Neural cell (in vitro differentiated cells): ENCODE data around the gene SRD5A2. TPM values are rescaled to one million over a fixed set of nuclear protein-coding genes. Genes with fewer than 3 reads are reported as not detected.

Experiments
- H2AFZ ChIP-seq: fragments of 200-600, 300-800 bp; sonication (generic), shearing (Covaris generic); 2 replicates; pipeline ENCODE4 v1.6.0; 2014; ENCODE audit warnings: low read depth, mild to moderate bottlenecking, antibody characterized with exemption, low read length, moderate library complexity
- H3F3A ChIP-seq: fragments of 200-600 bp; shearing (Covaris generic); 2 replicates; pipeline ENCODE4 v1.6.1; 2016; ENCODE audit warnings: mild to moderate bottlenecking, moderate library complexity, mixed read lengths, antibody characterized with exemption, low read length; ENCODE audit not compliant: insufficient read depth, poor library complexity, severe bottlenecking
- H3K27ac ChIP-seq: fragments of 200-600, 300-800 bp; sonication (generic), shearing (Covaris generic); 2 replicates; pipeline ENCODE4 v1.5.1; 2014; ENCODE audit warnings: mild to moderate bottlenecking, low read length, moderate library complexity
- H3K27me3 ChIP-seq: fragments of 300-800, 200-600 bp; sonication (generic), shearing (Covaris generic); 2 replicates; pipeline ENCODE4 v1.6.0; 2014; ENCODE audit warnings: mild to moderate bottlenecking, low read depth, low read length, moderate library complexity; ENCODE audit not compliant: insufficient read depth
- H3K36me3 ChIP-seq: fragments of 300-800, 200-600 bp; sonication (generic), shearing (Covaris generic); 2 replicates; pipeline ENCODE4 v1.5.1; 2014; ENCODE audit warnings: mild to moderate bottlenecking, antibody characterized with exemption, low read length, moderate library complexity; ENCODE audit not compliant: insufficient read depth
- H3K4me2 ChIP-seq: fragments of 300-800, 200-600 bp; sonication (generic), shearing (Covaris generic); 2 replicates; pipeline ENCODE4 v1.6.0; 2014; ENCODE audit warnings: mild to moderate bottlenecking, low read length
- H3K4me3 ChIP-seq: fragments of 300-800, 200-600 bp; sonication (generic), shearing (Covaris generic); 2 replicates; pipeline ENCODE4 v1.5.1; 2014; ENCODE audit warnings: mild to moderate bottlenecking, low read length, moderate library complexity
- H3K79me2 ChIP-seq: fragments of 200-600 bp; shearing (Covaris generic); replicated peaks from 2 replicates; pipeline ENCODE4 v1.6.0; 2014; ENCODE audit warnings: mild to moderate bottlenecking, low read length, moderate library complexity; ENCODE audit not compliant: insufficient read depth
- H3K9ac ChIP-seq: fragments of 300-800, 200-600 bp; sonication (generic), shearing (Covaris generic); 2 replicates; pipeline ENCODE4 v1.6.1; 2016; ENCODE audit warnings: mild to moderate bottlenecking, low read length, mixed read lengths
- H3K9me2 ChIP-seq: fragments of 200-600 bp; shearing (Covaris generic); 2 replicates; pipeline ENCODE4 v1.6.1; 2016; ENCODE audit warnings: mild to moderate bottlenecking, low read length, mixed read lengths; ENCODE audit not compliant: insufficient read depth
- H3K9me3 ChIP-seq: fragments of 200-600, 300-800 bp; sonication (generic), shearing (Covaris generic); 2 replicates; pipeline ENCODE4 v1.6.1; 2016; ENCODE audit warnings: mild to moderate bottlenecking, mixed run types, low read length, moderate library complexity, mixed read lengths
- H4K20me1 ChIP-seq: fragments of 200-600 bp; shearing (Covaris generic); 2 replicates; pipeline ENCODE4 v1.6.1; 2016; ENCODE audit warnings: mild to moderate bottlenecking, mixed run types; ENCODE audit not compliant: insufficient read depth
- CTCF ChIP-seq: fragments of 450-650 bp; IDR thresholded peaks from 2 replicates; pipeline ENCODE4 v1.5.1; 2014; ENCODE audit warnings: antibody characterized with exemption, mild to moderate bottlenecking, moderate library complexity; ENCODE audit not compliant: poor library complexity, severe bottlenecking
- EP300 ChIP-seq: fragments of 450-650 bp; conservative IDR thresholded peaks from 2 replicates; pipeline ENCODE4 v1.6.1; 2014; ENCODE audit warnings: antibody characterized with exemption, mild to moderate bottlenecking, moderate library complexity; ENCODE audit not compliant: poor library complexity, severe bottlenecking
- EZH2 ChIP-seq: fragments of 200-600, 300-800 bp; shearing (Covaris generic), sonication (generic); IDR thresholded peaks from 2 replicates; pipeline ENCODE4 v1.6.1; 2014; ENCODE audit warnings: antibody characterized with exemption, low read length, borderline replicate concordance, mild to moderate bottlenecking; ENCODE audit not compliant: insufficient read depth, poor library complexity, severe bottlenecking
- MXI1 ChIP-seq: fragments of 450-650 bp; conservative IDR thresholded peaks from 2 replicates; pipeline ENCODE4 v1.6.1; 2014; ENCODE audit warnings: antibody characterized with exemption, mild to moderate bottlenecking; ENCODE audit not compliant: poor library complexity, severe bottlenecking
- POLR2AphosphoS5 ChIP-seq: IDR thresholded peaks from 2 replicates; pipeline ENCODE4 v1.6.1; 2012
- RAD21 ChIP-seq: fragments of 450-650 bp; conservative IDR thresholded peaks from 2 replicates; pipeline ENCODE4 v1.6.1; 2014; ENCODE audit warnings: antibody characterized with exemption, mild to moderate bottlenecking, moderate library complexity
- REST ChIP-seq: IDR thresholded peaks from 2 replicates; pipeline ENCODE4 v1.6.1; 2012; ENCODE audit warnings: borderline replicate concordance
- SMC3 ChIP-seq: fragments of 450-650 bp; conservative IDR thresholded peaks from 2 replicates; pipeline ENCODE4 v1.6.1; 2014; ENCODE audit warnings: antibody characterized with exemption, mild to moderate bottlenecking, moderate library complexity; ENCODE audit not compliant: poor library complexity
- TAF1 ChIP-seq: IDR thresholded peaks from 2 replicates; pipeline ENCODE4 v1.6.1; 2012; ENCODE audit warnings: low read depth
- polyA plus RNA-seq: library from polyadenylated mRNA; depleted of rRNA; stranded (reverse); fragments of >200 nt; gene quantifications from 2 replicates; pipeline ENCODE4 v1.2.3, GENCODE V29; 2014

The SRD5A2 gene
- polyA plus RNA-seq, 1 donor from 2014 or later = 0.11 TPM

- TF ChIP-seq MXI1 (no peak), REST (no peak), POLR2AphosphoS5 (no peak), EZH2 (no peak), CTCF (no peak), EP300 (no peak), RAD21 (no peak), TAF1 (no peak), SMC3 (no peak)
- no peak overlapping the region for H2AFZ ChIP-seq
- no peaks in the 10 kb centered on the region for H3K9me2 ChIP-seq
- no peaks in the 10 kb centered on the region for H4K20me1 ChIP-seq
- peaks cover 3% of the 10 kb centered on the region for H3K9me3 ChIP-seq
- no peak overlapping the region for H3K9ac ChIP-seq
- no peak overlapping the region for H3K4me3 ChIP-seq
- no peaks in the 10 kb centered on the region for H3F3A ChIP-seq
- no peak overlapping the region for H3K27ac ChIP-seq
- H3K4me2 ChIP-seq = no peak overlapping the region
- H3K79me2 ChIP-seq = no peaks in the 10 kb centered on the region
- peaks cover 45% of the 10 kb centered on the region for H3K27me3 ChIP-seq
- H3K36me3 ChIP-seq = no peaks in the 10 kb centered on the region
Measured at GRCh38 chr2:31578316-31578715, 2.4 kb downstream of the SRD5A2 start.

- H2AFZ ChIP-seq = no peak overlapping the region
- no peaks in the 10 kb centered on the region for H3K36me3 ChIP-seq
- H3K4me2 ChIP-seq = no peak overlapping the region
- TF ChIP-seq EP300 = no peak
- TF ChIP-seq TAF1 = no peak
- TF ChIP-seq CTCF = no peak
- no peak for TF ChIP-seq RAD21
- H3K27ac ChIP-seq = no peak overlapping the region
- H3K4me3 ChIP-seq = no peak overlapping the region
- no peaks in the 10 kb centered on the region for H3K9me2 ChIP-seq
- H3K27me3 ChIP-seq = peaks cover 44% of the 10 kb centered on the region
- H3K9me3 ChIP-seq = peaks cover 3% of the 10 kb centered on the region
- no peak overlapping the region for H3K9ac ChIP-seq
- no peaks in the 10 kb centered on the region for H4K20me1 ChIP-seq
- no peaks in the 10 kb centered on the region for H3K79me2 ChIP-seq
- no peaks in the 10 kb centered on the region for H3F3A ChIP-seq
Measured at GRCh38 chr2:31577143-31577542, 3.6 kb downstream of the SRD5A2 start.
